Endothelial cell of umbilical vein (primary cell): ENCODE data around the gene LCE1F.

ENCODE experiments used
- CTCF ChIP-seq, 2 donors: IDR thresholded peaks; 1 replicate in 1 of 2; 2 replicates in 1 of 2; pipeline ENCODE4 v1.5.1; 2011; ENCODE audit warnings: low read length in 2 of 2, mild to moderate bottlenecking in 2 of 2, moderate library complexity in 2 of 2, control low read depth in 1 of 2, inconsistent platforms in 1 of 2, low read depth in 1 of 2; ENCODE audit not compliant: insufficient read depth in 1 of 2; ENCODE audit errors: extremely low read depth in 1 of 2
- POLR2A ChIP-seq: IDR thresholded peaks from 2 replicates; pipeline ENCODE4 v1.6.1; 2012; ENCODE audit warnings: low read depth, mild to moderate bottlenecking, control low read depth, low read length

- TF ChIP-seq CTCF (IDR thresholded peaks at IDR 0.05; ENCODE audit: extremely low read depth in 1 of 2, insufficient read depth in 1 of 2, low read depth in 1 of 2, low read length in 2 of 2) (no peak), POLR2A (no peak)
Measured at GRCh38 chr1:152757747-152758146, 17.2 kb upstream of the LCE1F start, which contains the start of gene KPRP.
